ENCODE measurements around the gene PRCD. TPM values are rescaled to one million over a fixed set of nuclear protein-coding genes. Genes with fewer than 3 reads are reported as not detected.

PRCD gene
- total RNA-seq, 1 donor from 2014 or later: 3.3 TPM

DNA sequence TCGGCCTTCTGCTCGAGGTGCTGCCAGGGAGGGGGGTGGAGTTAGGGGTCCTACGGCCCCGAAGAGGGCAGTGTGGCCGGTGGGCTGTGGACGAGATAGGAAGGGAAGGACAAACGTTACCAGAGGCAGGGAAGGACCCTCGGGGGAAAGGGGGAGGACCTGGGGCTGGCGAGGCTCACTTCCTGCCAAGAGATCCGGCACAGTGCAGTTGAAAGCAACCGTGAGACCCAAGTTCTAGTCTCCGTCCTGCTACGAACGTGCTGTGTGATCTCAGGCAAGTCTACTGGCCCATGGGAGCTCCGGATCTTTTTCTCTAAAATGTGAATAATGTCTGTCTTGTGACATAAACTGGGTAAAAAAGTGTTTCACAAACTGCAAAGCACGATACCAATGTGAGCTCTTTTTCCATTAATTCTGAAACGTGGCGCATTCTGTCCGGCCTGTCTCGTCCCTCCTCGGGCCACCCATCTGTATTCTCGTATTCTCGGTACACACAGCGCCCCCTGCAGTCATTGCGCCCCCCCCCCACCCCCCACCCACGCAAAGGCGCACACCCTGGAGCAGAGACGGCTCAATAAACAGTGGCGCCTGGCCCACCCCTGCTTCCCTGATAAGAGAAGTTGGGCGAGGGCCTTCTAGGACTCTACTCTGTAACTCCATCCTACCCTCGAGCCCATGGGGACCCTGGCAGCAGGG is 11.2 kb upstream of the PRCD start:
- H3K27me3 Mint-ChIP-seq: peaks cover 15% of the 10 kb centered on the region
- no peaks in the 10 kb centered on the region for H3K9me3 Mint-ChIP-seq
- no peaks in the 10 kb centered on the region for H3K36me3 Mint-ChIP-seq
- TF ChIP-seq, protein P1, sequence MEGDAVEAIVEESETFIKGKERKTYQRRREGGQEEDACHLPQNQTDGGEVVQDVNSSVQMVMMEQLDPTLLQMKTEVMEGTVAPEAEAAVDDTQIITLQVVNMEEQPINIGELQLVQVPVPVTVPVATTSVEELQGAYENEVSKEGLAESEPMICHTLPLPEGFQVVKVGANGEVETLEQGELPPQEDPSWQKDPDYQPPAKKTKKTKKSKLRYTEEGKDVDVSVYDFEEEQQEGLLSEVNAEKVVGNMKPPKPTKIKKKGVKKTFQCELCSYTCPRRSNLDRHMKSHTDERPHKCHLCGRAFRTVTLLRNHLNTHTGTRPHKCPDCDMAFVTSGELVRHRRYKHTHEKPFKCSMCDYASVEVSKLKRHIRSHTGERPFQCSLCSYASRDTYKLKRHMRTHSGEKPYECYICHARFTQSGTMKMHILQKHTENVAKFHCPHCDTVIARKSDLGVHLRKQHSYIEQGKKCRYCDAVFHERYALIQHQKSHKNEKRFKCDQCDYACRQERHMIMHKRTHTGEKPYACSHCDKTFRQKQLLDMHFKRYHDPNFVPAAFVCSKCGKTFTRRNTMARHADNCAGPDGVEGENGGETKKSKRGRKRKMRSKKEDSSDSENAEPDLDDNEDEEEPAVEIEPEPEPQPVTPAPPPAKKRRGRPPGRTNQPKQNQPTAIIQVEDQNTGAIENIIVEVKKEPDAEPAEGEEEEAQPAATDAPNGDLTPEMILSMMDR (conservative IDR thresholded peaks at IDR 0.05): no peak
- peaks cover 41% of the 10 kb centered on the region for H3K4me1 Mint-ChIP-seq (ENCODE audit: unreplicated experiment)
- no peak overlapping the region for H3K4me3 Mint-ChIP-seq
- no peak overlapping the region for H3K27ac Mint-ChIP-seq
- no peak for DNase-seq (ENCODE audit: extremely low spot score, unreplicated experiment)

DNA sequence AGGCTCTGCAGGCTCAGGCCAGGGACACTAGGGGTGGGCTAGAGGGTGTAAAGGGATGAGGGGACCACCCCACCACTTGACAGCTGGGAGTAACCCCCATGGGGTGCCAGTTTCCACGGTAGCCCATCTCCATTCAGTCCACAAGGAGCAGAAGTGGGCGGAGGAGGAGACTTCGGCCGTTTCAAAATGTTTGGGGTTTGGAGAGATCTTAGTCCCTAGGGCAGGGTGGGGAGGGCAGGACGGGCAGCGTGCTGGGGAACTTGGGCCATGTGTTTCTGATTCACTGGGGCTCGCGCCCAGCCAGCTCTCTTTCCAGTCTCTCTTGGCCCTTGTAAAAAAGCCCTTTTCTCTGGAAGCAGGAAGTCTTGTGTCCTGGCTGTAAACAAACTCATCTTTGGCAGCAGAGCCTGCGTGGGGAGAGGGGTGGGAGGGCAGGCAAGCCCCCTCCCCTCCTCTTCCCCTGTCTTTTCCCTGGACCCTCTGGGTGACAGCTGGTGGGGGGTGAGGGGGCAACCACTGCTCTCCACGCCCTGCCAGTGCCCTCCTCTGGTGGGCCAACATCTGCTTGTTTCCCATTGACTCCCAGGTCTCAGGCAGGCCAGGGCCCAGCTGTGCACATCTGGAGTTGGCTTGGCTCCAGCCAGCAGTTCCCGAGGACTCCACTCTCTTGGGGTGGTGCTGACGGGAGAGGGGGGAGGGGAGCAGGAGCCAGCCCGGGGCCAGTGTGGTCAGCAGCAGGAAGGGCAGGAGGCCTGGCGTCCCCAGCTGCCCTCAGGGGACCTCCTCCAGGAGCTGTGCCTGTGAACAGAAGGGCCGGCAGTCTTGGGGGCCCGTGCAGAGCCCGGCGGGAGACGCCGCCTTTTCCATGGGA is 10.4 kb upstream of the PRCD start:
- Mint-ChIP-seq H3K27me3 (peaks cover 14% of the 10 kb centered on the region), H3K27ac (peak overlapping the region; percentile 36), H3K9me3 (no peaks in the 10 kb centered on the region), H3K4me3 (peak overlapping the region; percentile 49), H3K36me3 (no peaks in the 10 kb centered on the region), H3K4me1 (ENCODE audit: unreplicated experiment) (peaks cover 40% of the 10 kb centered on the region)
- TF ChIP-seq, protein P1 (conservative IDR thresholded peaks at IDR 0.05): no peak
- no peak for DNase-seq (ENCODE audit: extremely low spot score, unreplicated experiment)

DNA sequence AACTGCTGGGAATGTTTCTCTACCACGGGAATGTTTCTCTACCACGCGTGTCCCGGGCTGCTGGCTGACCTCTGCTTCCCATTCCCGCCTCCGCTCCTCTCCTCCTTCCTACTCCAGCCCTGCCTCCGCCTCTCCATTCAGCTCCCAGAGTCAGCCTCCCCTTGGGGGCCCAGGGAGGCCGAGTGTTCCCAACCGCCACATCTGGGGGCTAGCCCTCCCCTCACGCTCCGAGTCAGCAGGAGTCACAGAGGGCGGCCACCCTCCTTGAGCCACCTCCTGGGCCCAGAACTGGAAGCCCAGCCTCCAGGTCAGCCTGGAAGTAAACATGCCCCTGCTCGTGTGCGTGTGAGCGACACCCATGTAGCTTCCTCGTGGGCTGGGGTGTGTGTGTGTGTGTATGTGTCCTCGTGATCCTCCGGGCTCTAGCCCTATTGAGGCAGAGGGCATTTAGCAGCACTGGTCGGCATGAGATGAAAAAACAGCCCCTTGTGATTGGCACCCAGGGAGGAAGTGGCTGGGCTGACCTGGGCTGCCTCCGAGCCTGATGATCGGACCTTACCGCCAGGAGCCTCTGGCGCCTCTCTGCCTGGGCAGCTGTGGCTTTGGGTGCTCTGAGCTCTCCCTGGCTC is 9.6 kb upstream of the PRCD start:
- Mint-ChIP-seq H3K4me1 (ENCODE audit: unreplicated experiment) (peaks cover 32% of the 10 kb centered on the region), H3K27ac (peak overlapping the region; percentile 41), H3K9me3 (no peaks in the 10 kb centered on the region), H3K27me3 (peaks cover 13% of the 10 kb centered on the region), H3K36me3 (no peaks in the 10 kb centered on the region), H3K4me3 (peak overlapping the region; percentile 34)
- TF ChIP-seq, protein P1 (conservative IDR thresholded peaks at IDR 0.05): no peak
- no peak for DNase-seq (ENCODE audit: extremely low spot score, unreplicated experiment)

DNA sequence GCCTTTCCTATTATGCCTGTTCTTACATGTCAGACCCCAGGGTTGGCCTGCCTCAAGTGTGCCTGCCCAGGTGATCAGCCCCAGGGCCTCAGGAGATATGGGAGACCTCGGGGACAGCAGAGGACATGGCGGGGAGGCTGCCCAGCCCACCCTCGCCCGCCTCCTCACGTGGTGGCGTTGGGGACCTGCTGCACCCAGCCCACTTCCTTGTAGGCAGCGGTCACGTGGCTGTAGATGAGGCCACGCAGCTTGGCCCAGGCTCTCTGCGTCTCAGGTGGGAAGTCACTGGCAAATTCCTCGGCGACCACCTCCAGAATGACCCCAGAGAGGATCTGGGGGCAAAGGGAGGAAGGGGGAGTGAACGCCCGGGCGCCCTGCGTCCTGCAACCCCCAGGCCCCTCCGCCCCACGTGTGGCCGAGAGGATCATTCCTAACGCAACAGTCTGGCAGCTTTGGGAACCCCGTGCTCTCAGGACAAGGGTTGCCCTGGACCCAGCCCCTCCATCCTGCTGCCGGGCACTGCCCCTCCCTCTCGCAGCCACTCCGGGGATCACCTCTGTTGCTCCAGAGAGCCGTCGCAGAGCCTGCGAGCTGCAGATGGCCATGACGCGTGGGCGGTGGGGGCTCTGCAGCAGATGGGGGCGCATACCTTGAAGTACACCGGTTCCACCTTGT is 8.9 kb upstream of the PRCD start:
- Mint-ChIP-seq H3K27ac (no peak overlapping the region), H3K4me1 (ENCODE audit: unreplicated experiment) (peaks cover 31% of the 10 kb centered on the region), H3K4me3 (no peak overlapping the region)

More for the DNA sequence above, 8.9 kb upstream of the PRCD start:
- DNase-seq (ENCODE audit: extremely low spot score, unreplicated experiment): no peak
- H3K36me3 Mint-ChIP-seq: no peaks in the 10 kb centered on the region
- TF ChIP-seq, protein P1 (conservative IDR thresholded peaks at IDR 0.05): no peak
- no peaks in the 10 kb centered on the region for H3K9me3 Mint-ChIP-seq
- H3K27me3 Mint-ChIP-seq: peaks cover 19% of the 10 kb centered on the region
